GM12801 (cell line): ENCODE measurements around the gene ACP4.

ENCODE experiments used
- CTCF ChIP-seq: IDR thresholded peaks from one replicate; pipeline ENCODE4 v1.5.1; 2011; ENCODE audit warnings: control low read depth; ENCODE audit not compliant: insufficient read length; ENCODE audit errors: extremely low read depth

ACP4 gene

GRCh38 chr19:50817941-50818858 is 28.0 kb downstream of the ACP4 start:
- no peak for TF ChIP-seq CTCF

- no peak for TF ChIP-seq CTCF
Observed at GRCh38 chr19:50818859-50819472, 28.8 kb downstream of the ACP4 start.

GRCh38 chr19:50819636-50820035 is 29.4 kb downstream of the ACP4 start:
- TF ChIP-seq CTCF = no peak

GRCh38 chr19:50820086-50820485 is 29.9 kb downstream of the ACP4 start:
- TF ChIP-seq CTCF = no peak

GRCh38 chr19:50820549-50821247 is 30.5 kb downstream of the ACP4 start:
- no peak for TF ChIP-seq CTCF

- TF ChIP-seq CTCF = no peak
Observed at GRCh38 chr19:50821248-50821612, 31.0 kb downstream of the ACP4 start.

- no peak for TF ChIP-seq CTCF
Observed at GRCh38 chr19:50821622-50822021, 31.4 kb downstream of the ACP4 start.
